ENCODE measurements around the gene OR10V1. TPM values are rescaled to one million over a fixed set of nuclear protein-coding genes. Genes with fewer than 3 reads are reported as not detected.

Gene OR10V1, protein sequence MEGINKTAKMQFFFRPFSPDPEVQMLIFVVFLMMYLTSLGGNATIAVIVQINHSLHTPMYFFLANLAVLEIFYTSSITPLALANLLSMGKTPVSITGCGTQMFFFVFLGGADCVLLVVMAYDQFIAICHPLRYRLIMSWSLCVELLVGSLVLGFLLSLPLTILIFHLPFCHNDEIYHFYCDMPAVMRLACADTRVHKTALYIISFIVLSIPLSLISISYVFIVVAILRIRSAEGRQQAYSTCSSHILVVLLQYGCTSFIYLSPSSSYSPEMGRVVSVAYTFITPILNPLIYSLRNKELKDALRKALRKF
- total RNA-seq: not detected
- total RNA-seq (2013): not detected

DNA sequence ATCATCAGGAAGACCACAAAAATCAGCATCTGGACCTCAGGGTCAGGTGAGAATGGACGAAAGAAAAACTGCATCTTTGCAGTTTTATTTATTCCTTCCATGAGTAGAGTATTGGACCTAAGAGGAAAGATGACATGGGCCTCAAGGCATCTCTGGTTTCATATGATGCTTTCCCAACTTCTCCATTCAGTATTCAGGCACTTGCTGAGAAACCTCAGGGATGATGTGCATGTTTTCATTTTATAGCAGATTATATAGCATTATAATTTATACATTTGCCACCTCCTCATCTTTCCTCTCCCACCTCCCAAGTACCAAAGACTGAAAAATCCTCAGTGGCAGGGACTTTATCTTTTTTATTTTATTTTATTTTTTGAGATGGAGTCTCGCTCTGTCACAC, at the start of gene OR10V1:
Gene OR10V1, minus strand, starts transcription at position 101 of the 400 bp plus-strand sequence. Its CDS starts 0 bp downstream, at position 101.
- TF ChIP-seq CTCF (IDR thresholded peaks at IDR 0.05): no peak
- H3K36me3 Mint-ChIP-seq: no peaks in the 10 kb centered on the region
- no peaks in the 10 kb centered on the region for H3K4me1 Mint-ChIP-seq
- peaks cover 18 to 36% of the 10 kb centered on the region in 2 donors for H3K27me3 Mint-ChIP-seq (ENCODE audit: low read depth in 2 of 2)
- Histone ChIP-seq H3K36me3 (ENCODE audit: control insufficient read depth, insufficient read depth, low read length) (no peaks in the 10 kb centered on the region), H3K9me3 (ENCODE audit: control insufficient read depth, insufficient read depth, low read length) (no peaks in the 10 kb centered on the region), H3K4me1 (ENCODE audit: control insufficient read depth, insufficient read depth, low read length) (no peaks in the 10 kb centered on the region), H3K27me3 (ENCODE audit: control insufficient read depth, insufficient read depth, low read length) (no peaks in the 10 kb centered on the region), H3K4me3 (ENCODE audit: low read length) (no peak within 1 kb of the TSS), H3K27ac (ENCODE audit: low read length) (no peak within 1 kb of the TSS)
- intact Hi-C loops (cut with micrococcal nuclease): no loop called here
- ATAC-seq (no peak), DNase-seq (no peak)
- 83% methylated on average over 2 of the region's 2 CpGs for WGBS (ENCODE audit: insufficient coverage)
- H3K27ac Mint-ChIP-seq: no peak within 1 kb of the TSS
- no peaks in the 10 kb centered on the region for H3K9me3 Mint-ChIP-seq
- H3K4me3 Mint-ChIP-seq: no peak within 1 kb of the TSS

GRCh38 chr11:59761993-59762392, 48.3 kb upstream of the OR10V1 start:
- no peak for TF ChIP-seq CTCF (IDR thresholded peaks at IDR 0.05)
- H3K4me1 ChIP-seq (ENCODE audit: control insufficient read depth, insufficient read depth, low read length): peaks cover 15% of the 10 kb centered on the region
- no peak for ATAC-seq
- H3K27ac ChIP-seq (ENCODE audit: low read length): no peak overlapping the region
- no peaks in the 10 kb centered on the region for H3K27me3 ChIP-seq (ENCODE audit: control insufficient read depth, insufficient read depth, low read length)
- Mint-ChIP-seq H3K36me3 (no peaks in the 10 kb centered on the region), H3K4me3 (no peak overlapping the region), H3K27me3 (ENCODE audit: low read depth in 2 of 2) (peaks cover 0 to 5% of the 10 kb centered on the region in 2 donors), H3K9me3 (no peaks in the 10 kb centered on the region), H3K4me1 (peaks cover 23 to 41% of the 10 kb centered on the region in 2 donors), H3K27ac (no peak overlapping the region)
- intact Hi-C loops (cut with micrococcal nuclease): no loop called here
- no peaks in the 10 kb centered on the region for H3K36me3 ChIP-seq (ENCODE audit: control insufficient read depth, insufficient read depth, low read length)
- 93% methylated on average over 6 of the region's 6 CpGs for WGBS (ENCODE audit: insufficient coverage)
- no peak overlapping the region for H3K4me3 ChIP-seq (ENCODE audit: low read length)
- no peak for DNase-seq
- H3K9me3 ChIP-seq (ENCODE audit: control insufficient read depth, insufficient read depth, low read length): no peaks in the 10 kb centered on the region

GRCh38 chr11:59760771-59761170, 47.1 kb upstream of the OR10V1 start:
- no peak overlapping the region for H3K27ac Mint-ChIP-seq
- Histone ChIP-seq H3K36me3 (ENCODE audit: control insufficient read depth, insufficient read depth, low read length) (no peaks in the 10 kb centered on the region), H3K9me3 (ENCODE audit: control insufficient read depth, insufficient read depth, low read length) (no peaks in the 10 kb centered on the region), H3K4me1 (ENCODE audit: control insufficient read depth, insufficient read depth, low read length) (peaks cover 15% of the 10 kb centered on the region), H3K4me3 (ENCODE audit: low read length) (no peak overlapping the region), H3K27me3 (ENCODE audit: control insufficient read depth, insufficient read depth, low read length) (no peaks in the 10 kb centered on the region), H3K27ac (ENCODE audit: low read length) (no peak overlapping the region)
- ATAC-seq (no peak), DNase-seq (no peak)
- H3K4me3 Mint-ChIP-seq: no peak overlapping the region
- peaks cover 0 to 5% of the 10 kb centered on the region in 2 donors for H3K27me3 Mint-ChIP-seq (ENCODE audit: low read depth in 2 of 2)
- WGBS (ENCODE audit: insufficient coverage): 89% methylated on average over 4 of the region's 4 CpGs
- peaks cover 35 to 48% of the 10 kb centered on the region in 2 donors for H3K4me1 Mint-ChIP-seq
- no peak for TF ChIP-seq CTCF (IDR thresholded peaks at IDR 0.05)
- H3K36me3 Mint-ChIP-seq: no peaks in the 10 kb centered on the region
- intact Hi-C loops (cut with micrococcal nuclease): no loop called here
- no peaks in the 10 kb centered on the region for H3K9me3 Mint-ChIP-seq

GRCh38 chr11:59759900-59760299, 46.3 kb upstream of the OR10V1 start:
- 97% methylated on average over 3 of the region's 4 CpGs for WGBS (ENCODE audit: insufficient coverage)
- TF ChIP-seq CTCF (IDR thresholded peaks at IDR 0.05): no peak
- Mint-ChIP-seq H3K36me3 (no peaks in the 10 kb centered on the region), H3K4me1 (peaks cover 37 to 47% of the 10 kb centered on the region in 2 donors), H3K27ac (no peak overlapping the region), H3K27me3 (ENCODE audit: low read depth in 2 of 2) (peaks cover 0 to 1% of the 10 kb centered on the region in 2 donors), H3K9me3 (no peaks in the 10 kb centered on the region), H3K4me3 (no peak overlapping the region)
- intact Hi-C loops (cut with micrococcal nuclease): no loop called here
- no peaks in the 10 kb centered on the region for H3K36me3 ChIP-seq (ENCODE audit: control insufficient read depth, insufficient read depth, low read length)
- ATAC-seq (no peak), DNase-seq (no peak)
- H3K27ac ChIP-seq (ENCODE audit: low read length): no peak overlapping the region
- no peaks in the 10 kb centered on the region for H3K27me3 ChIP-seq (ENCODE audit: control insufficient read depth, insufficient read depth, low read length)
- peaks cover 19% of the 10 kb centered on the region for H3K4me1 ChIP-seq (ENCODE audit: control insufficient read depth, insufficient read depth, low read length)
- no peaks in the 10 kb centered on the region for H3K9me3 ChIP-seq (ENCODE audit: control insufficient read depth, insufficient read depth, low read length)
- no peak overlapping the region for H3K4me3 ChIP-seq (ENCODE audit: low read length)

Measured in natural killer cell (primary cell).